GM04503 (cell line): Measurements from ENCODE around the gene DAPK2.
A peak's percentile ranks its signal among the peaks of the same experiment; 100 is the strongest.
"Not testable (repeated sequence)": the region's sequence is repeated elsewhere in the genome, so short reads cannot be mapped to it uniquely, and the experiment has no call there.

ENCODE experiments used
- DNase-seq: peaks from one replicate; pipeline ENCODE4 v3.0.0-alpha.2; 2012; ENCODE audit warnings: low read depth

DAPK2 gene

GRCh38 chr15:64046421-64047153 is at the start of gene DAPK2:
TSS of gene DAPK2 (minus strand) at chr15:64046485. CDS start at chr15:64040261, 6,224 bp downstream.
- no peak for DNase-seq

GRCh38 chr15:64095431-64095794 is 49.1 kb upstream of the DAPK2 start:
- no peak for DNase-seq

DNA sequence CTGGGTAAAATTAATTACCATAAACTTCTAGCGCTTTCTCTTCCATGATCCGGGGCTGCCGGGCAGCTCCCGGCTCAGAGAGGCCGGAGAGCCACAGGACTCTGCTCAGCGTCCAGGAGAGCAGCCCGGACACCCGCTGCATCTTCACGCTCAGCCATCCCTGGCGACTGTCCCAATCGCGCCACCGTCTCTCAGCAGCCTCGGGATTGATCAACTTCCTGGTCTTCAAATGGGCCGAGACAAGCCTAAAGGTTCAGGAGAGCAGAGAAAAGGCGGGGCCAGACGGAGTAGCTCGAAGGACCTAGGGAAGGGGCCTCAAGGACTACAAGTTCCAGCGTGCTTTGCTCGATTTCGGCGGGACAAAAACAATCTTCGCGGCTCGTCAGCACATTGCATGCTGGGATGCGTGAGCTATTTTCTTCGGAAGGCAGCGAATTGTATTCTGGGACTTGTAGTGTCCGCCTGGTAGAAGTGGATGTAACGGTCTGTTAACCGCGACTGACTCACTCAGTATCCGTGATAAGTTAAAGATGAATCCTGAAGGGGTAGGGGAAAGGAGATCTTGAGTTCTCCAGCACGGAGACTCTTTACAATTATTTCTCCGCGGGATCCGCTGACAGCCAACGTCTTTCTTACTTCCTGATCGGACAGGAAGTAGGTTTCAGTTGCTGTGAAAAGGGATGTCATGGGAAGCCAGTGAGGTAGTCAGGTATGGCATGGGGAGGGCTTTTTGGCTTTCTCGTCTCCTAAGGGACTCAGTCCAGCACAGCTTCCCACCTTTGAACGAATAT is 47.5 kb upstream of the DAPK2 start, which contains the start of gene CIAO2A:
Gene CIAO2A (minus strand): TSS at position 212 of the 791 bp plus-strand sequence. CDS start 70 bp downstream, at position 142.
- DNase-seq, result peak; percentile 96

GRCh38 chr15:64092864-64093626 is 46.8 kb upstream of the DAPK2 start:
- DNase-seq, result no peak

GRCh38 chr15:64092075-64092820 is 46.0 kb upstream of the DAPK2 start:
- no peak for DNase-seq

- no peak for DNase-seq
These were observed 44.2 kb upstream of the DAPK2 start for GRCh38 chr15:64090527-64090926.

- DNase-seq, result no peak
These were observed 43.4 kb upstream of the DAPK2 start for GRCh38 chr15:64089543-64090280.

DNA sequence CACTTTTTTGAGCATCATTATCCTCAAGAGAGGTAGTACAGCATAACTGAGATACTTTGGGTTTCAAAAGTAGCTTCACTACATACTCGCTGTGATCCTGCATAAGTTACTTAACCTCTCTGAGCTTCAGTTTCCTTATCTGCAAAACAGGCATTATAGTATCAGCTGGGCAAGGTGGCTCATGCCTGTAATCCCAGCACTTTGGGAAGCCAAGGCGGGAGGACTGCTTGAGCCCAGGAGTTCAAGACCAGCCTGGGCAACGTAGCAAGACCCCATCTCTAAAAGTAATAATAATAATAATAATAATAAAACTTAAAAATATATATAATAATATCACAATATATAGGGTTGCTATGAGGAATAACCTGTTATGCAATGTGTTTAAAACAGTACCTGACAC is 36.5 kb upstream of the DAPK2 start:
- DNase-seq, result no peak

DNA sequence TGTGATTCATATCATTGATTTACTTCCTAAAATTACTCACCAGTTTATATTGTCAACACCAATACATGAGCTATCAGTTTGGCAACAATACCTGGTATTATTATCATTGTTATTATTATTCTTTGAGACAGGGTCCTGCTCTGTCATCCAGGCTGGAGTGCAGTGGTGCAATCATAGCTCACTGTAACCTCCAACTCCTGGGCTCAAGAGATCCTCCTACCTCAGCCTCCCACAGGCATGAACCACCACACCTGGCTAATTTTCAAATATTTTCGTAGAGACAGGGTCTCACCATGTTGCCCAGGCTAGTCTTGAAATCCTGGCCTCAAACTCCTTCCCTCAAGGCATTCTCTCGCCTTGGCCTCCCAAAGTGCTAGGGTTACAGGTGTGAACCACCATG is 27.2 kb upstream of the DAPK2 start:
- not testable (repeated sequence) for DNase-seq

GRCh38 chr15:64072812-64073211 is 26.5 kb upstream of the DAPK2 start:
- no peak for DNase-seq

DNA sequence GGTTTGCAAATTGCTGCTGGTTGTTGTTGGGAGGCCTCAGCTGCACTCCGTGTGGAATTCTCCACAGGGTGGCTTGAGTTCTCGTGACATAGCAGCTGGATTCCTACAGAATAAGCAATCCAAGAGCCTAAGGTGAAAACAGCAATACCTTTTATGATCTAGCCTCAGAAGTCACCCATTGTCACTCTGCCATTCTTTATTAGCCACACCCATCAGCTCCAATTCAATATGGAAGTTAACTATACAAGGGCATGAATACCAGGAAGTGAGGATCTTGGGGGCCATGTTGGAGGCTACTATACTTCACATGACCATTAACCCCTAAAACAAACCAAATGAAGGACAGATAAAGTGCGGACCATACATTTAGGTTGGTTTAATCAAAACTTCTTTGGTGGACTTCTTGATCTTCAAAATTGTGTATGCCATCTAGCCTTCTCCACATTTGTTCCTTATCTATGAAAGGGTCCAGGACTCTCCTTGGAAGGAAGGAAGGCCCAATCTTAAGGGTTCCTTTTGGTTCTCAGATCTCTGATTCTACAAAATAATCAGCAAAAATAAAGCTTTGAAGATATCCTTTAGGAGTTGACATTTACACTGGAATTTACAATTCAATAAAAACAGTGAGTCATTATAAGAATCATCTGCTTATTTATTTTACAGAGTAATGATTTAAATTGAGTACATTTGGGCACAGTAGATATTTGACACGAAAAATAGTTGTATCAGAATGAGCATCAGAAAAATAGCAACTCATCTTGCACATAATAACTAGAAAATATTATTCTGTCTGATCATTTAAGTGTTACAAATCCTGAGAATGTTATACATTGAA is 25.9 kb upstream of the DAPK2 start:
- DNase-seq, result no peak

DNA sequence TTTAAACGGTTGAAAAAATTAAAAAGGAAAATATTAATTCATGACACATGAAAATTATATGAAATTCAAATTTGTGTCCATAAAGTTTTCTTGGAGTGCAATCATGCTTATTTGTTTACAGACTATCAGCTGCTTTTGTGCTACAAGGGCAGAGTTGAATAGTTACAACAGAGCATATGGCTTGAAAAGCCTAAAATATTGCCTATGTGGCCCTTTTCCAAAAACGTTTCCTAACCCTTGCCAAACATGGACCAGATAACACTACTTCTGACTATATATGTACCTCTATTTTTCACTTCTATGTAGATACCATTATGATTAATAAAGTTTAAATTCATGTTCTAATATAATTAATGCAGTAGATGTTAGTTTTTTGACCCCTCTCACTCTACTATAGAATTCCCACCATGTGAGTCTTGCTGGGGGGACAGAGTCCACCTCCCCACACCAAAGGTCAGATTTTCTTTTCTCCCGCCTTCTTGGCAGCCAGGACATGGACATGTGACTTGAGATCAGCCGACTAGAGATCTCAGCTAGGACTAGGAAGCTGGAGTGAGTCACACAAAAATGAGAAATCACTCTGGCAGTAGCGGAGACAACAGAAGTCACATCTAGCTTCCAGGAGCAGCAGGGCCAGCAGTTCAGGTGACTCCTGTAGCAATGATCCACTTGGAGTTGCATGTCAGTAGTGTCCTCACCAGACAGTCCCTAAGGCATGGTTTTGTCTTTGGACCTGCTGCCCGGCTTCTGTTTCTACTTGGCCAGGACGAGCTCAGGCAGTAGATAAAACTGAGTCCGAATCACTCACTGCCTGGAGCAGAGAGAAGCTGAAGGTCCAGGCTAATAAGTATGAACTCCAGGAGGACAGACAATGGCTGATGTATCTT is 24.9 kb upstream of the DAPK2 start:
- DNase-seq, result peak; percentile 57

DNA sequence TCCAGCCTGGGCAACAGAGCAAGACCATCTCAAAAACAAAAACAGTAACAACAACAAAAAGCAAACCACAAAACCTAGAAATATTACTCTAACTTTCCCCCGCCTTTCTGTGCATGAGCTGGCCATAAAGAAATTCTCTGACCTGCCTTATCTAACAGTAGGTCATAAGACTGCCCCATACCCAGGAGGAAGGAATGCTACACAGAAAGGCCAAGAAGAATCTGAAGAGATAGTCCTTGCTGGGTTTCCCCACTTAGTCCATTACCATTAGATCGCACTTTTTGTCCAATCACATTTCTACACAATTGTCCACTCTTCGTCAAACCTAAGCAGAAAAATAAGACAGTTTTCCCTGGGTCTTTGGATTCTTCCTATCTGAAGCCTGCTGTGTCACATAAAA is 23.8 kb upstream of the DAPK2 start:
- no peak for DNase-seq

- DNase-seq, result no peak
These were observed 21.8 kb upstream of the DAPK2 start for GRCh38 chr15:64068133-64068532.

DNA sequence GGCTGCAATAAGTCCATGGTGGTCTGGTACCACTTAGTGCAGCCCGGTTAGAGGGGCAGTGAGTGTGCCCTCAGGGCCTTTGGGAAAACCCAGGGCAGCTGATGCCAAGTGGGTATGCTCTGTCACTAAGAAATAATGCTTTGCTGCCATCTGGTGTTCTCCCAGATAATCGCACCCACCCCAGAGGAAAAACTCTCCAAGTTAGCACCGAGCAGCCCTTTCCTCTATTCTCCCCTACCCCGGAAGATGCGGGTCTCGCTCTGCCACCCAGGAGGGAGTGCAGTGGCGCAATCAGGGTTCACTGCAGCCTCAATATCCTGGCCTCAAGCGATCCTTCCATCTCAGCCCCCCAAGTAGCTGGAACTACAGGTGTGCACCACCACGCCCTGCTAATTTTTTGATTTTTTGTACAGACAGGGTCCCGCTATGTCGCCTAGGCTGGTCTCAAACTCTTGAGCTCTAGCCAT is 21.3 kb upstream of the DAPK2 start:
- no peak for DNase-seq

- no peak for DNase-seq
These were observed 20.2 kb upstream of the DAPK2 start for GRCh38 chr15:64066451-64066850.

DNA sequence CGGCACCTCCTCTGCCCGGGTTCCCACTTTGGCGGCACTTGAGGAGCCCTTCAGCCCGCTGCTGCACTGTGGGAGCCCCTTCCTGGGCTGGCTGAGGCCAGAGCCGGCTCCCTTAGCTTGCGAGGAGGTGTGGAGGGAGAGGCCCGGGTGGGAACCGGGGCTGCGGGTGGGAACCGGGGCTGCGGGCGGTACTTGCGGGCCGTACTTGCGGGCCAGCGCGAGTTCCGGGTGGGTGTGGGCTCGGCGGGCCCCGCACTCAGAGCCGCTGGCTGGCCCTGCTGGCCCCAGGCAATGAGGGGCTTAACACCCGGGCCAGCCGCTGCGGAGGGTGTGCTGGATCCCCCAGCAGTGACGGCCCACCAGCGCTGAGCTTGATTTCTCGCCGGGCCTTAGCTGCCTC is 14.4 kb upstream of the DAPK2 start:
- DNase-seq, result no peak

GRCh38 chr15:64059104-64059503 is 12.8 kb upstream of the DAPK2 start:
- DNase-seq, result not testable (repeated sequence)

- DNase-seq, result no peak
These were observed 12.0 kb upstream of the DAPK2 start for GRCh38 chr15:64058279-64058678.
